HEK293 (cell line): Measurements from ENCODE around the gene ADA.

ENCODE experiments used
- CTCF ChIA-PET: fragments of 350-600 bp; formaldehyde crosslinking; extraction: SDS; loops from one replicate; lab custom pipeline; 2021; ENCODE audit warnings: antibody characterized with exemption; lab: Yijun Ruan, JAX
- POLR2A ChIA-PET: fragments of 300-600 bp; formaldehyde crosslinking; extraction: SDS; loops from one replicate; lab custom pipeline; 2020; ENCODE audit warnings: antibody characterized with exemption, inconsistent platforms; lab: Yijun Ruan, JAX
- H3K27ac ChIP-seq: fragments of 200-500 bp; sonication (Bioruptor generic); 2 replicates; pipeline ENCODE4 v1.5.1; 2014; ENCODE audit warnings: low read depth, low read length, control low read depth, inconsistent platforms; ENCODE audit errors: extremely low read depth
- H3K36me3 ChIP-seq, 2 experiments: fragments of 200-500 bp in 1 of 2; sonication (Bioruptor generic) in 1 of 2; 1 replicate in 1 of 2; 2 replicates in 1 of 2; pipeline ENCODE4 v1.5.1; 2014 to 2017; ENCODE audit warnings: inconsistent platforms in 2 of 2, low read length in 2 of 2; ENCODE audit not compliant: control insufficient read depth in 2 of 2, insufficient read depth in 1 of 2
- H3K4me1 ChIP-seq: fragments of 200-500 bp; sonication (Bioruptor generic); 2 replicates; pipeline ENCODE4 v1.5.1; 2014; ENCODE audit warnings: mild to moderate bottlenecking, low read length, inconsistent platforms; ENCODE audit not compliant: control insufficient read depth, insufficient read depth
- H3K4me3 ChIP-seq: 2 replicates; pipeline ENCODE4 v1.5.1; 2011; ENCODE audit warnings: low read depth, mild to moderate bottlenecking, control low read depth, low read length, moderate library complexity
- H3K9me3 ChIP-seq: fragments of 200-500 bp; sonication (Bioruptor generic); 2 replicates; pipeline ENCODE4 v1.5.1; 2014; ENCODE audit warnings: low read depth, low read length, inconsistent platforms; ENCODE audit not compliant: control insufficient read depth, insufficient read depth
- ATF2 ChIP-seq: fragments of 450-650 bp; formaldehyde crosslinking; IDR thresholded peaks from 2 replicates; pipeline ENCODE4 v1.5.1; 2016; ENCODE audit warnings: missing biosample characterization, missing genetic modification characterization, low read depth
- GLIS1 ChIP-seq: fragments of 450-650 bp; formaldehyde crosslinking; IDR thresholded peaks from 2 replicates; pipeline ENCODE4 v1.5.1; 2016; ENCODE audit warnings: missing biosample characterization, missing genetic modification characterization
- IKZF3 ChIP-seq: fragments of 450-650 bp; IDR thresholded peaks from 2 replicates; pipeline ENCODE4 v1.5.0; 2018; ENCODE audit warnings: missing biosample characterization, mild to moderate bottlenecking, missing genetic modification characterization, moderate library complexity
- OSR2 ChIP-seq: fragments of 450-650 bp; formaldehyde crosslinking; IDR thresholded peaks from 2 replicates; pipeline ENCODE4 v1.5.1; 2016; ENCODE audit warnings: missing biosample characterization, missing genetic modification characterization
- PRDM10 ChIP-seq: fragments of 450-650 bp; formaldehyde crosslinking; IDR thresholded peaks from 2 replicates; pipeline ENCODE4 v1.5.1; 2016; ENCODE audit warnings: missing biosample characterization, missing genetic modification characterization
- RBAK ChIP-seq: fragments of 450-650 bp; formaldehyde crosslinking; IDR thresholded peaks from 2 replicates; pipeline ENCODE4 v1.5.1; 2016; ENCODE audit warnings: missing biosample characterization, missing genetic modification characterization
- SCRT1 ChIP-seq: fragments of 450-650 bp; formaldehyde crosslinking; IDR thresholded peaks from 2 replicates; pipeline ENCODE4 v1.5.1; 2016; ENCODE audit warnings: missing biosample characterization, missing genetic modification characterization, borderline replicate concordance
- SETDB1 ChIP-seq: IDR thresholded peaks from one replicate; pipeline ENCODE4 v1.6.1; 2017; ENCODE audit warnings: mild to moderate bottlenecking, low read length, moderate library complexity, mixed read lengths; ENCODE audit not compliant: insufficient read length
- TRIM28 ChIP-seq: IDR thresholded peaks from 2 replicates; pipeline ENCODE4 v1.6.1; 2011; ENCODE audit warnings: low read length, control low read depth, borderline replicate concordance
- ZBTB20 ChIP-seq: fragments of 450-650 bp; formaldehyde crosslinking; IDR thresholded peaks from 2 replicates; pipeline ENCODE4 v1.5.1; 2016; ENCODE audit warnings: missing biosample characterization, missing genetic modification characterization
- ZBTB21 ChIP-seq: fragments of 450-650 bp; formaldehyde crosslinking; IDR thresholded peaks from 2 replicates; pipeline ENCODE4 v1.5.1; 2017; ENCODE audit warnings: missing biosample characterization, missing genetic modification characterization
- ZFHX2 ChIP-seq: fragments of 450-650 bp; formaldehyde crosslinking; conservative IDR thresholded peaks from 2 replicates; pipeline ENCODE4 v1.5.1; 2016; ENCODE audit warnings: missing biosample characterization, missing genetic modification characterization
- ZNF239 ChIP-seq: fragments of 450-650 bp; formaldehyde crosslinking; IDR thresholded peaks from 2 replicates; pipeline ENCODE4 v1.5.1; 2016; ENCODE audit warnings: missing biosample characterization, missing genetic modification characterization
- ZNF292 ChIP-seq: fragments of 450-650 bp; formaldehyde crosslinking; IDR thresholded peaks from 2 replicates; pipeline ENCODE4 v1.5.1; 2016; ENCODE audit warnings: low read depth, missing biosample characterization, missing genetic modification characterization, borderline replicate concordance
- ZNF37A ChIP-seq: fragments of 450-650 bp; IDR thresholded peaks from 2 replicates; pipeline ENCODE4 v1.5.1; 2018; ENCODE audit warnings: missing biosample characterization, missing genetic modification characterization
- ZNF416 ChIP-seq: fragments of 450-650 bp; formaldehyde crosslinking; IDR thresholded peaks from 2 replicates; pipeline ENCODE4 v1.5.1; 2016; ENCODE audit warnings: missing biosample characterization, missing genetic modification characterization
- ZNF521 ChIP-seq: fragments of 450-650 bp; formaldehyde crosslinking; IDR thresholded peaks from 2 replicates; pipeline ENCODE4 v1.5.1; 2017; ENCODE audit warnings: missing biosample characterization, mild to moderate bottlenecking, missing genetic modification characterization
- ZNF585B ChIP-seq: fragments of 450-650 bp; formaldehyde crosslinking; IDR thresholded peaks from 2 replicates; pipeline ENCODE4 v1.5.1; 2016; ENCODE audit warnings: missing biosample characterization, missing genetic modification characterization
- ZNF621 ChIP-seq: fragments of 450-650 bp; formaldehyde crosslinking; IDR thresholded peaks from 2 replicates; pipeline ENCODE4 v1.5.1; 2017; ENCODE audit warnings: missing biosample characterization, missing genetic modification characterization
- TF ChIP-seq, protein P1 (sequence below): fragments of 450-650 bp; formaldehyde crosslinking; IDR thresholded peaks from 2 replicates; pipeline ENCODE4 v1.5.1; 2016; ENCODE audit warnings: missing biosample characterization, missing genetic modification characterization, low read depth

ADA gene

GRCh38 chr20:44642203-44643153, 9.0 kb downstream of the ADA start (continued):
- TF ChIP-seq, protein P1, sequence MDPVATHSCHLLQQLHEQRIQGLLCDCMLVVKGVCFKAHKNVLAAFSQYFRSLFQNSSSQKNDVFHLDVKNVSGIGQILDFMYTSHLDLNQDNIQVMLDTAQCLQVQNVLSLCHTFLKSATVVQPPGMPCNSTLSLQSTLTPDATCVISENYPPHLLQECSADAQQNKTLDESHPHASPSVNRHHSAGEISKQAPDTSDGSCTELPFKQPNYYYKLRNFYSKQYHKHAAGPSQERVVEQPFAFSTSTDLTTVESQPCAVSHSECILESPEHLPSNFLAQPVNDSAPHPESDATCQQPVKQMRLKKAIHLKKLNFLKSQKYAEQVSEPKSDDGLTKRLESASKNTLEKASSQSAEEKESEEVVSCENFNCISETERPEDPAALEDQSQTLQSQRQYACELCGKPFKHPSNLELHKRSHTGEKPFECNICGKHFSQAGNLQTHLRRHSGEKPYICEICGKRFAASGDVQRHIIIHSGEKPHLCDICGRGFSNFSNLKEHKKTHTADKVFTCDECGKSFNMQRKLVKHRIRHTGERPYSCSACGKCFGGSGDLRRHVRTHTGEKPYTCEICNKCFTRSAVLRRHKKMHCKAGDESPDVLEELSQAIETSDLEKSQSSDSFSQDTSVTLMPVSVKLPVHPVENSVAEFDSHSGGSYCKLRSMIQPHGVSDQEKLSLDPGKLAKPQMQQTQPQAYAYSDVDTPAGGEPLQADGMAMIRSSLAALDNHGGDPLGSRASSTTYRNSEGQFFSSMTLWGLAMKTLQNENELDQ: no peak
- TF ChIP-seq ZFHX2: 0 out of 2 replicates have a peak, but pooled peaks have one; percentile 10
- peak; percentile 16; the same call in 1 of the 2 replicates for TF ChIP-seq TRIM28
- TF ChIP-seq SCRT1: peak; percentile 89
- no peak for TF ChIP-seq IKZF3 (tag by site-specific recombination)
- TF ChIP-seq OSR2: peak; percentile 100
- peak; percentile 98 for TF ChIP-seq PRDM10 (tag by site-specific recombination)
- no peak for TF ChIP-seq ZBTB21 (tag by site-specific recombination)
- TF ChIP-seq GLIS1 (tag by site-specific recombination): peak; percentile 36; the same call in 1 of the 2 replicates
- no peak for TF ChIP-seq ZNF621 (tag by site-specific recombination)

GRCh38 chr20:44641325-44641724, 10.2 kb downstream of the ADA start:
- H3K4me3 ChIP-seq: no peak overlapping the region
- POLR2A ChIA-PET: no interaction called here

GRCh38 chr20:44640522-44640921, 11.0 kb downstream of the ADA start:
- POLR2A ChIA-PET: no interaction called here
- CTCF ChIA-PET: no interaction called here

More at GRCh38 chr20:44641325-44641724, 10.2 kb downstream of the ADA start:
- no peaks in the 10 kb centered on the region for H3K9me3 ChIP-seq
- TF ChIP-seq ZNF521 (tag by site-specific recombination): no peak
- TF ChIP-seq RBAK (tag by site-specific recombination): no peak
- TF ChIP-seq ATF2 (tag by site-specific recombination): no peak
- no peak for TF ChIP-seq ZNF37A
- no peak for TF ChIP-seq GLIS1 (tag by site-specific recombination)
- no peak for TF ChIP-seq ZNF416 (tag by site-specific recombination)
- TF ChIP-seq ZNF585B (tag by site-specific recombination): no peak
- no peak for TF ChIP-seq ZNF239 (tag by site-specific recombination)
- H3K27ac ChIP-seq: no peak overlapping the region
- CTCF ChIA-PET: interaction anchor here (1.6 kb wide), 1 partner anchor 42 kb away, joined by 4 read pairs; no protein-coding TSS in a partner anchor
- H3K36me3 ChIP-seq: peaks cover 0 to 3% of the 10 kb centered on the region in 2 experiments; a peak in 1 of 3 replicates
- H3K4me1 ChIP-seq: peaks cover 6% of the 10 kb centered on the region

More at GRCh38 chr20:44640522-44640921, 11.0 kb downstream of the ADA start:
- Histone ChIP-seq H3K4me3 (no peak overlapping the region), H3K27ac (no peak overlapping the region), H3K9me3 (no peaks in the 10 kb centered on the region), H3K36me3 (peaks cover 0 to 6% of the 10 kb centered on the region in 2 experiments; a peak in 1 of 3 replicates), H3K4me1 (peaks cover 6% of the 10 kb centered on the region)
- TF ChIP-seq ZNF292 (no peak), SETDB1 (peak; percentile 12), ZBTB20 (no peak)
